HG02763 (cell line): ENCODE data around the gene R3HDM2.
"Not testable (repeated sequence)": the region's sequence is repeated elsewhere in the genome, so short reads cannot be mapped to it uniquely, and the experiment has no call there.

Experiments used
- ATAC-seq: cut with Tn5 transposase; IDR thresholded peaks from one replicate; pipeline ENCODE4 v1.9.1; 2021; ENCODE audit warnings: mild to moderate bottlenecking, moderate library complexity; ENCODE audit not compliant: unreplicated experiment

R3HDM2 gene

GRCh38 chr12:57454213-57454565 lies 23.3 kb upstream of the R3HDM2 start:
- ATAC-seq, result no peak

GRCh38 chr12:57452937-57453509 lies 22.2 kb upstream of the R3HDM2 start:
- no peak for ATAC-seq

- ATAC-seq, result no peak
Measured at GRCh38 chr12:57452181-57452936, 21.5 kb upstream of the R3HDM2 start.

- no peak for ATAC-seq
Measured at GRCh38 chr12:57451233-57451778, 20.5 kb upstream of the R3HDM2 start.

- no peak for ATAC-seq
Measured at GRCh38 chr12:57450057-57450456, 19.2 kb upstream of the R3HDM2 start.

- ATAC-seq, result no peak
Measured at GRCh38 chr12:57449375-57449774, 18.5 kb upstream of the R3HDM2 start.

- no peak for ATAC-seq
Measured at GRCh38 chr12:57448669-57449068, 17.8 kb upstream of the R3HDM2 start.

- no peak for ATAC-seq
Measured at GRCh38 chr12:57446292-57446960, 15.6 kb upstream of the R3HDM2 start.

- no peak for ATAC-seq
Measured at GRCh38 chr12:57444744-57445143, 13.9 kb upstream of the R3HDM2 start.

GRCh38 chr12:57444337-57444736 lies 13.5 kb upstream of the R3HDM2 start:
- not testable (repeated sequence) for ATAC-seq

GRCh38 chr12:57441846-57442427 lies 11.1 kb upstream of the R3HDM2 start:
- no peak for ATAC-seq

- not testable (repeated sequence) for ATAC-seq
Measured at GRCh38 chr12:57441393-57441792, 10.6 kb upstream of the R3HDM2 start.

GRCh38 chr12:57439762-57440266 lies 9.0 kb upstream of the R3HDM2 start:
- ATAC-seq, result no peak

- ATAC-seq, result no peak
Measured at GRCh38 chr12:57438400-57438799, 7.6 kb upstream of the R3HDM2 start.

- no peak for ATAC-seq
Measured at GRCh38 chr12:57435293-57435692, 4.5 kb upstream of the R3HDM2 start.

- ATAC-seq, result no peak
Measured at GRCh38 chr12:57434517-57435223, 3.8 kb upstream of the R3HDM2 start, which contains the start of gene INHBC. Gene INHBC (plus strand): TSS chr12:57434784. CDS start chr12:57434887, 103 bp downstream.

- no peak for ATAC-seq
Measured at GRCh38 chr12:57433370-57433769, 2.5 kb upstream of the R3HDM2 start.

- no peak for ATAC-seq
Measured at GRCh38 chr12:57431654-57432188, 878 bp upstream of the R3HDM2 start.

GRCh38 chr12:57430112-57430930 lies 522 bp downstream of the R3HDM2 start:
- peak; percentile 57 for ATAC-seq
